ENCODE measurements around the gene FAM177A1. TPM values are rescaled to one million over a fixed set of nuclear protein-coding genes. Genes with fewer than 3 reads are reported as not detected.
"Not testable (repeated sequence)": the region's sequence is repeated elsewhere in the genome, so short reads cannot be mapped to it uniquely, and the experiment has no call there.

The FAM177A1 gene
- total and polyA plus RNA-seq, 7 donors = 26.3 to 171 (median 61.5) TPM

DNA sequence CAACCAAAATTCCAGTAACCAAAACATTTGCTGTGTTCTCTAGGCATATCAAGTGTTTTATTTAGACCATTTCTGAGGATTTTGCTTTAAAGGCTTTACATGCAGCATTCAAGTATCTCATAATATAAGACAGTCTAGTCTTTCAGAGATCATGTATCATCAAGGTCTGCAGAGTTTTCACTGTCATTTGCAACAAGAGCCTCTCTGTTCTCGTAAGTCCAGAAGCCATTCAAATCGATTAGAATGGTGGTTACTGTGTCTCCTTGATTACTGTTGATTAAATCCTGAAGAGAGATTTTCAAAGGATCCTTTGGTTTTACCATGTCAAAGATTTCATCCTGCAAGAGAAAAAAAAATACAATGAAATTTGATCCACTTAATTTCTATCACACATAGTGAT is 39.4 kb downstream of the FAM177A1 start:
- H3K4me1 ChIP-seq = no peaks in the 10 kb centered on the region
- no peak for DNase-seq
- intact Hi-C loops (cut with DNase I) = no loop called here
- H3K27me3 ChIP-seq = no peaks in the 10 kb centered on the region
- TF ChIP-seq EP300 (IDR thresholded peaks at IDR 0.05) (no peak), POLR2A (IDR thresholded peaks at IDR 0.05) (no peak), POLR2AphosphoS5 (IDR thresholded peaks at IDR 0.05) (no peak)
- TF ChIP-seq, protein P1, sequence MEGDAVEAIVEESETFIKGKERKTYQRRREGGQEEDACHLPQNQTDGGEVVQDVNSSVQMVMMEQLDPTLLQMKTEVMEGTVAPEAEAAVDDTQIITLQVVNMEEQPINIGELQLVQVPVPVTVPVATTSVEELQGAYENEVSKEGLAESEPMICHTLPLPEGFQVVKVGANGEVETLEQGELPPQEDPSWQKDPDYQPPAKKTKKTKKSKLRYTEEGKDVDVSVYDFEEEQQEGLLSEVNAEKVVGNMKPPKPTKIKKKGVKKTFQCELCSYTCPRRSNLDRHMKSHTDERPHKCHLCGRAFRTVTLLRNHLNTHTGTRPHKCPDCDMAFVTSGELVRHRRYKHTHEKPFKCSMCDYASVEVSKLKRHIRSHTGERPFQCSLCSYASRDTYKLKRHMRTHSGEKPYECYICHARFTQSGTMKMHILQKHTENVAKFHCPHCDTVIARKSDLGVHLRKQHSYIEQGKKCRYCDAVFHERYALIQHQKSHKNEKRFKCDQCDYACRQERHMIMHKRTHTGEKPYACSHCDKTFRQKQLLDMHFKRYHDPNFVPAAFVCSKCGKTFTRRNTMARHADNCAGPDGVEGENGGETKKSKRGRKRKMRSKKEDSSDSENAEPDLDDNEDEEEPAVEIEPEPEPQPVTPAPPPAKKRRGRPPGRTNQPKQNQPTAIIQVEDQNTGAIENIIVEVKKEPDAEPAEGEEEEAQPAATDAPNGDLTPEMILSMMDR (IDR thresholded peaks at IDR 0.05) = no peak
- peaks cover 0 to 98% (median 34%) of the 10 kb centered on the region in 4 donors for H3K36me3 ChIP-seq
- H3K9me3 ChIP-seq = no peaks in the 10 kb centered on the region
- 77 to 93% methylated on average over 2 of the region's 2 CpGs for WGBS, 2 donors
- H3K4me3 ChIP-seq = no peak overlapping the region
- no peak overlapping the region for H3K27ac ChIP-seq

DNA sequence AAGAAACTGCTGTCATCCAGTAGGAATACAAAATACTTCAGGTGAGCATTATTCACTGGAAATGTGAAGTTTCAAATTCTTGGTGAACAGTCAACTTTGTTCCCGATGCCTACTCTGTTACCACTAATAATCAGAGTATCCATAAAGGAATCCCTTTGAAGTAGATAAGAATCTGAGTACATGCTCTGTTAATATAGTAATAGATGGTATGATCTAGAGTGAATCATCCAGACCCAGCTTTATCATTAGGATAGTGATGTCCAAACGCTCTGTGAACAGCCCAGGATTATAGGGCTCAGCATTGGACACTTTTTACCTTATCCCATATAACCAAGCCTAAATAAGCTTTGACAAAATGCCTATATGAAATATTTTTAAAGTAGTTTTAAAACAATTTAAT is 42.4 kb downstream of the FAM177A1 start:
- Histone ChIP-seq H3K4me1 (no peaks in the 10 kb centered on the region), H3K27me3 (no peaks in the 10 kb centered on the region), H3K36me3 (peaks cover 0 to 98% (median 33%) of the 10 kb centered on the region in 4 donors), H3K27ac (no peak overlapping the region), H3K9me3 (no peaks in the 10 kb centered on the region), H3K4me3 (no peak overlapping the region)
- TF ChIP-seq, protein P1 (IDR thresholded peaks at IDR 0.05) = no peak
- TF ChIP-seq EP300 (IDR thresholded peaks at IDR 0.05) (no peak), POLR2A (IDR thresholded peaks at IDR 0.05) (no peak), POLR2AphosphoS5 (IDR thresholded peaks at IDR 0.05) (no peak)
- intact Hi-C loops (cut with DNase I) = no loop called here
- no peak for DNase-seq
- 91 to 96% methylated on average over 2 of the region's 2 CpGs for WGBS, 2 donors

DNA sequence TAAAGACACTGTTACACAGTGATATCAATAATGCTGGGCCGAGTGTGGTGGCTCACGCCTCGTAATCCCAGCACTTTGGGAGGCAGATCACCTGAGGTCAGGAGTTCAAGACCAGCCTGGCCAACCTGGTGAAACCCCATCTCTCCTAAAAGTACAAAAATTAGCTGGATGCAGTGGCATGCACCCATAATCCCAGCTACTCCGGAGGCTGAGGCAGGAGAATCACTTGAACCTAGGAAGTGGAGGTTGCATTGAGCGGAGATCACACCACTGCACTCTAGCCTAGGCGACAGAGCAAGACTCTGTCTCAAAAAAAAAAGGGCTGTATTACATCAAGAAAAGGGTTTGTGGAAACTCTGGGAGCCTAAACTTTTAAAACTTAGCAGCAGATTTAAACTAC is 48.6 kb downstream of the FAM177A1 start:
- H3K27me3 ChIP-seq; H3K27ac ChIP-seq; H3K4me3 ChIP-seq; DNase-seq; H3K4me1 ChIP-seq; intact Hi-C loops (cut with DNase I); H3K9me3 ChIP-seq: not testable (repeated sequence)
- H3K36me3 ChIP-seq = peaks cover 20 to 97% (median 34%) of the 10 kb centered on the region in 4 donors
- WGBS, 2 donors = 97 to 98% methylated on average over 6 of the region's 6 CpGs

DNA sequence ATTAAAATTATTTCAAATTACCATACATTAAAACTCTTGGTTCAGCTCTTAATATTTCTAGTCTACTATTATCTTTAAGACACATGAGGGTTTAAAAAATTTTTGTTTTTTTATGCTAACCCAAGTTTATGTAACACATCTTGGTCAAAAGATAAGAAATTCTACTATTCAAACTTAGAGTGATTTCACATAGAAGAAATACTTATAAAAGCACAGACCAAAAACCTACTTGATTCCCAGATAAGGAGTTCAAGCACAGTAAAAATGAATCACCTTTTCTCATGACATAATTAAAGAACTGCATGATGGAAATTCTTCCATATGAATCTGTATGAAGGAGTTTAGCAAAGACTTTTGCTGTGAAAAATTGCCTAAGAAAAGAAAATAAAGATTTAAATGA is 61.8 kb downstream of the FAM177A1 start:
- Histone ChIP-seq H3K27me3 (no peaks in the 10 kb centered on the region), H3K4me3 (no peak overlapping the region), H3K9me3 (no peaks in the 10 kb centered on the region), H3K4me1 (peaks cover 0 to 8% (median 0%) of the 10 kb centered on the region in 4 donors), H3K36me3 (peaks cover 0 to 94% (median 41%) of the 10 kb centered on the region in 4 donors), H3K27ac (no peak overlapping the region)
- no peak for DNase-seq
- TF ChIP-seq, protein P1 (IDR thresholded peaks at IDR 0.05) = no peak
- TF ChIP-seq EP300 (IDR thresholded peaks at IDR 0.05) = no peak
- TF ChIP-seq POLR2AphosphoS5 (IDR thresholded peaks at IDR 0.05) = no peak
- TF ChIP-seq POLR2A (IDR thresholded peaks at IDR 0.05) = no peak
- intact Hi-C loops (cut with DNase I) = no loop called here

DNA sequence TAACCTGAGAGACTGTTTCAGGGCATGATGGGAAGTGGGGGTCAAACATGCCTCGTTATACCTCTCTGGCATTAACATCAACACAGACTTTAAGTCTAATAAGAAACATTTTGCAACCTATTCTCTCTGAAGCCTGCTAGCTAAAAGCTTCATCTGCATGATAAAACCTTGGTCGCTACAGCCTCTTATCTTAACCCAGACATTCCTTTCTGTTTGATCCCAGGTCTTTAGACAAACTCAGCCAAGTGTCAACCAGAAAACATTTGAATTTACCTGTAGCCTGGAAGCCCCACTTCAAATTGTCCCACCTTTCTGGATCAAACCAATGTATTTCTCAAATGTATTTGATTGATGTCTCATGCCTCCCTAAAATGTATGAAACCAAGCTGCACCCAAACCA is 66.6 kb downstream of the FAM177A1 start:
- Histone ChIP-seq H3K4me1 (peaks cover 0 to 11% (median 2%) of the 10 kb centered on the region in 4 donors), H3K27ac (no peak overlapping the region), H3K36me3 (peaks cover 0 to 90% (median 34%) of the 10 kb centered on the region in 4 donors), H3K9me3 (no peaks in the 10 kb centered on the region), H3K4me3 (no peak overlapping the region), H3K27me3 (no peaks in the 10 kb centered on the region)
- no peak for DNase-seq
- 90 to 97% methylated on average over 2 of the region's 2 CpGs for WGBS, 2 donors
- TF ChIP-seq EP300 (IDR thresholded peaks at IDR 0.05) (no peak), POLR2AphosphoS5 (IDR thresholded peaks at IDR 0.05) (no peak), POLR2A (IDR thresholded peaks at IDR 0.05) (no peak)
- TF ChIP-seq, protein P1 (IDR thresholded peaks at IDR 0.05) = no peak
- intact Hi-C loops (cut with DNase I) = no loop called here

Measured in sigmoid colon (tissue), 7 donors.